ENCODE data around the gene ART5. TPM values are rescaled to one million over a fixed set of nuclear protein-coding genes. Genes with fewer than 3 reads are reported as not detected.

The ART5 gene
- total and polyA plus RNA-seq, 2 experiments from 2014 or later, result 6.3 to 19.3 TPM

GRCh38 chr11:3667149-3668035 is 25.6 kb upstream of the ART5 start:
- Histone ChIP-seq H3K4me1 (ENCODE audit: insufficient read depth) (no peaks in the 10 kb centered on the region), H3K36me3 (replicated peaks; ENCODE audit: insufficient read depth, low read depth) (no peaks in the 10 kb centered on the region), H3K4me3 (no peak overlapping the region), H3K79me2 (no peaks in the 10 kb centered on the region), H4K20me1 (ENCODE audit: insufficient read depth, poor library complexity, severe bottlenecking) (no peaks in the 10 kb centered on the region), H2AFZ (no peak overlapping the region), H3K9me2 (replicated peaks; ENCODE audit: insufficient read depth) (no peaks in the 10 kb centered on the region), H3K27me3 (no peaks in the 10 kb centered on the region), H3K27ac (no peak overlapping the region), H3K4me2 (no peak overlapping the region), H3K9me3 (ENCODE audit: low read depth) (no peaks in the 10 kb centered on the region)
- TF ChIP-seq EZH2 (IDR thresholded peaks at IDR 0.05; ENCODE audit: borderline replicate concordance) (no peak), CTCF (IDR thresholded peaks at IDR 0.05; ENCODE audit: poor library complexity) (no peak), EZH2phosphoT487 (IDR thresholded peaks at IDR 0.05; ENCODE audit: low read depth, severe bottlenecking, unreplicated experiment) (no peak)
- DNase-seq (ENCODE audit: low spot score), result no peak
- 98% methylated on average over 87 of the region's 89 CpGs for WGBS (ENCODE audit: low lambda C conversion rate, missing lambda C conversion rate)

GRCh38 chr11:3666023-3666530 is 24.3 kb upstream of the ART5 start:
- Histone ChIP-seq H3K27ac (no peak overlapping the region), H3K9me2 (replicated peaks; ENCODE audit: insufficient read depth) (no peaks in the 10 kb centered on the region), H3K9me3 (ENCODE audit: low read depth) (no peaks in the 10 kb centered on the region), H3K79me2 (no peaks in the 10 kb centered on the region), H3K4me3 (no peak overlapping the region), H3K36me3 (replicated peaks; ENCODE audit: insufficient read depth, low read depth) (no peaks in the 10 kb centered on the region), H3K4me1 (ENCODE audit: insufficient read depth) (no peaks in the 10 kb centered on the region), H3K27me3 (no peaks in the 10 kb centered on the region), H2AFZ (no peak overlapping the region), H3K4me2 (no peak overlapping the region), H4K20me1 (ENCODE audit: insufficient read depth, poor library complexity, severe bottlenecking) (no peaks in the 10 kb centered on the region)
- 97% methylated on average over 17 of the region's 17 CpGs for WGBS (ENCODE audit: low lambda C conversion rate, missing lambda C conversion rate)
- TF ChIP-seq EZH2phosphoT487 (IDR thresholded peaks at IDR 0.05; ENCODE audit: low read depth, severe bottlenecking, unreplicated experiment), result no peak
- no peak for TF ChIP-seq CTCF (IDR thresholded peaks at IDR 0.05; ENCODE audit: poor library complexity)
- no peak for DNase-seq (ENCODE audit: low spot score)

- no peak for TF ChIP-seq CTCF (IDR thresholded peaks at IDR 0.05; ENCODE audit: poor library complexity)
- TF ChIP-seq EZH2phosphoT487 (IDR thresholded peaks at IDR 0.05; ENCODE audit: low read depth, severe bottlenecking, unreplicated experiment), result no peak
- TF ChIP-seq EZH2 (IDR thresholded peaks at IDR 0.05; ENCODE audit: borderline replicate concordance), result no peak
- Histone ChIP-seq H3K27me3 (no peaks in the 10 kb centered on the region), H3K4me2 (no peak overlapping the region), H3K4me1 (ENCODE audit: insufficient read depth) (no peaks in the 10 kb centered on the region), H3K9me3 (ENCODE audit: low read depth) (no peaks in the 10 kb centered on the region), H3K79me2 (no peaks in the 10 kb centered on the region), H3K4me3 (no peak overlapping the region), H3K36me3 (replicated peaks; ENCODE audit: insufficient read depth, low read depth) (no peaks in the 10 kb centered on the region), H3K9me2 (replicated peaks; ENCODE audit: insufficient read depth) (no peaks in the 10 kb centered on the region), H4K20me1 (ENCODE audit: insufficient read depth, poor library complexity, severe bottlenecking) (no peaks in the 10 kb centered on the region), H2AFZ (no peak overlapping the region), H3K27ac (no peak overlapping the region)
- 96% methylated on average over 6 of the region's 6 CpGs for WGBS (ENCODE audit: low lambda C conversion rate, missing lambda C conversion rate)
- DNase-seq (ENCODE audit: low spot score), result no peak
These were observed 23.7 kb upstream of the ART5 start for GRCh38 chr11:3665336-3666022.
